GM21723 (cell line): ENCODE results near the gene XRCC4.
A peak's percentile ranks its signal among the peaks of the same experiment; 100 is the strongest.
"Not testable (repeated sequence)": the region's sequence is repeated elsewhere in the genome, so short reads cannot be mapped to it uniquely, and the experiment has no call there.

Experiments
- ATAC-seq: cut with Tn5 transposase; IDR thresholded peaks from one replicate; pipeline ENCODE4 v1.9.1; 2021; ENCODE audit warnings: mild to moderate bottlenecking, moderate library complexity; ENCODE audit not compliant: unreplicated experiment

The XRCC4 gene

GRCh38 chr5:83076742-83077661 lies at the start of gene XRCC4, which contains the start of gene TMEM167A:
Gene XRCC4 (plus strand): TSS chr5:83077547. CDS start chr5:83104920, 27,373 bp downstream.
Gene TMEM167A (minus strand): TSS chr5:83077394. CDS start chr5:83077323, 71 bp downstream.
- peak; percentile 99 for ATAC-seq

GRCh38 chr5:83029912-83030311 lies 47.4 kb upstream of the XRCC4 start:
- no peak for ATAC-seq

DNA sequence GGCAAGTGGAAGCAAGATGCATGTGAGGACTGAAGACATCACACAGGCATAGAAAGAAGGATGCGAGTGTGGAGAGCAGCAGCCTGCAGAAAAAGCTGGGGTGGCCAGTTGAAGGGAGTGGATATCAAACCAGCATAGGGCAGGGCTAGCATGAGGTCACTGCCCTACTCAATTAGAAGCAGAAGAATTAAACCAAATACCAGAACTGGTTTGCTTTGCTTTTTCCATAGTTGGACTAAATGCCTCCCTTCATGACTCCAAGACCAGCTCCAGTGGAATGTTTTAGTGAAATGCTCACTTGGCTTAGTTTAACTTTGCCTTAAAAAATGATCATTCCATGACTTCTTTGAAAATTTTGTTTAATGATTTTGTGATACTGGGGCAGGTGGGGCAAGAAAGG lies 46.0 kb upstream of the XRCC4 start:
- ATAC-seq: no peak

DNA sequence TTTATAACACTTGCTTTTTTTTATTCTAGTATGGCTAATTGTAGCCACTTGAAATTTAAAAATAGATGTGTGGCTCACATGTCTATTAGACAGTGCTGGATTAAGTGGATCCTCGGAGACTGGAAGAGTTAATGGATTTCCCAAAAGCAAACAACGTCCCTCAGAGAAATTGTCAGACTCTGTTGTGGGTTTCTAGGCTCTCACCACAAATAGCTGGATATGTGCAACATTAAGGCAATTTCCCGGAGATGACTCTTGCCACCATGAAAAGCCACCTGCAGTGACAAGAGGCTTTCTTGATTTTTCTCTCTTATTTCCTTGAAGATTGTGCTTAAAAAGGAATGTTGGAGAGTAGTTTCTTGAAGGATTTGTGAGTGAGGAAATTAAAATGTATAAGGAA lies 43.3 kb upstream of the XRCC4 start:
- no peak for ATAC-seq

DNA sequence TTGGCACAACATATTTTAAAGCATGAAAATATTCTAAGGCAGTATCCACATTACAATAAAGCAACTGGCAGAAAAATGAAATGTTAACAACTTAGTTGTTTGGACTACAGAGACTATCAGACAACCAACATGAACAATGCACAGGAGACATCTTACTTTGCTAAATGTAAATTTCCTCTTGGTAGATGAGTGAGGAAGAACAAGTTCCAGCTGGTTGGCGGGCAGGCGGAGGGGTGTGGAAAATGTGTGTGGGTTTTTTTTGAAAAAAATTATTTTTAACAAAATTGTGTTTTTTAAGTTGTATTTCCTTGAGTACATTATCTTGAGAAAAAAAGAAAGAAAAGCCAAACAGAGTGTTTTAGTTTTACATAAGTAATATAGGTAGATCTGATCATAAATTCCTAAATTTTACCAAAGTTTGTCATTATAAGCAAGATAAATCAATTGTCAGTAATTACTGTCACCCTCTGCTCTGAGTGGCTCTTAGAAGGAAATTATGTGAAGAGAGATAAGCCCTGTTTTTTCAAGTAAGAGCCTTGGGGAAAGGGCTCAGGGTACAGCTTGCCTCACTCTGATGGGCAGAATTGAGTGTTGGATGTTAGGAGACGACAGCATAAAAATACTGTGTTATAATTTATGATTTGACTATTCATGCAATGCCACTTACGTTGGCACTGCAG lies 42.7 kb upstream of the XRCC4 start:
- ATAC-seq: no peak

GRCh38 chr5:83035373-83036100 lies 41.8 kb upstream of the XRCC4 start:
- no peak for ATAC-seq

DNA sequence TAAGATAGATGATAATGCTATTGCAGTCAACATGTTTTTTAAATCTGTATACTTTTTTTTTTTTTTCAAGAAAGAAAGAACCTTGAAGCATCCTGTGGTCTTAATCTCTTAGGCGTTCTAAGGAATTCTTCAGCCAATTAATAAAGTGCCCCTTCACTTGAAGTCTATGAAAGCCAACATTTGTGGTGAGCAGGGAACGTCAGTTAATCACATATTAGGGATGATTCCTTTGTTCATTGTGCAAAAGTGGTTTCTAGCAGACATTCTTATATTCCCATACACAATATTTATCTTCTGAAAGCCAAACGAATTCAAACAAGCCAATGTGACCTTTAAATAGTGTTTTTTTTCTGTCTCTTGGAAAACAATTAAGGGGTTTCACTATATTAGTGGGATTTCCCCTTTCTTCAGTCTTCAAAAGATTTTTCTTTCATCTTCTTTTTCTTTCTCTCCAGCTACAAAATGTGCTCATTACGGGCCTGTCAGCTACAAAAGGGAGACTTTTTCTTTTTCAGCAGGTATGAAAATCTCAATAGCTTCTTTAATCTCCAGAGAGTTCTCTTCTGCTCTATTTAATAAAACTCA lies 40.3 kb upstream of the XRCC4 start:
- ATAC-seq: no peak

- ATAC-seq: no peak
These were observed 38.4 kb upstream of the XRCC4 start for GRCh38 chr5:83038924-83039323.

DNA sequence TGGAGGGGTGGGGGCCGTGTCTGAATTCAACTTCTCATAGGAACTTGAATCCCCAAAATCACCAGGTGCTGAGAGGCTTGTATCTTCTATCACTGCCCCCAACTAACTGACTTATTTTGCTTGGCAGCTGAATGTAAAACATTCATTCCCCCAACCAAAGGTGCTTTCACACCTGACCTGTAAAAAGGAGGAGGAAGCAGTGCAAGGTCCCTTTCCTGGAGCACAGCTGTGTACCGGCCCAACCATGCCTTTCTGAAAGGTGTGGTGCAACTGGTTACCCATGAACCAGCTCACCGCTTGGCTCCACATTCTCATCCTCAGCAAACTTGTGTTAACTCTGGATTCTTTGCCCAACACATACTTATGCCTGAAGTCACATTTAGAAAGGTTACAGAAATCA lies 34.8 kb upstream of the XRCC4 start:
- no peak for ATAC-seq

GRCh38 chr5:83044926-83045325 lies 32.4 kb upstream of the XRCC4 start:
- no peak for ATAC-seq

DNA sequence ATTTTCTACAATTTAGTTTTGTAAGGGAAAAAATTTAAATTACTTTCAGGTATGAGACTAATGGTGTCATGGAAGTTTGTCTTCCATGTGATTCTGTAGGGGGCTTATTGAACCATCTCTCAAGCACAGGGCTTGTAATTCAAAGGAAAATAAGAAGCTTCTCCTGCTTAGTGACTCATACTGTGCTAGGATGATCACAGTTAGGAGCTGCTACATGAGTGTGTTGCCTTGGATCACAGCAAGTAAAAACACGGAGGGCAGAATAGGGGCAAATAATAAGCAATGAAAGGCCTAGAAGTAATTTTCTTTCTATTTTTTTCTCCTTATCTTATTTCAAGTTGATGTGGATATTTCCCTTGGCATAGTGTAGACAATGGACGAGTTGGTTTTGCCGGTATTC lies 29.1 kb upstream of the XRCC4 start:
- no peak for ATAC-seq

DNA sequence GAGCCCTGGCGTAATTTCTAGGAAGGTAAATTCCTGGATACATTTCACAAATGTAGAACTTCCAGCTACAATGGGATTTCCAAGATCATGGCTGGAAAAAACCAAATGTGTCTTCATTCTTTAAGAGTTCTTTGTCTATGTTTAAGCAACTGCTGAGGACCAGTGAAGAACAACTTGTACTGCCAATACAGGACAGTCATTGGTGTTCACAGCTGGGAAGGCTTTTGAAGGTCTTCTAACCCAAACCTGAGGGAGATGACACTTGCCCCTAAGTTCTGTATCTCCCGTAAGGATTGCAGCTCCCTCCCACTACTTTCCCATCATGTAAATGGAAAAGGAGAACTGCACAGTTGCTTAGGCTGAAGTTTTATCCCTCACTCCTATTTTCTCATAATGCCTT lies 28.5 kb upstream of the XRCC4 start:
- no peak for ATAC-seq

DNA sequence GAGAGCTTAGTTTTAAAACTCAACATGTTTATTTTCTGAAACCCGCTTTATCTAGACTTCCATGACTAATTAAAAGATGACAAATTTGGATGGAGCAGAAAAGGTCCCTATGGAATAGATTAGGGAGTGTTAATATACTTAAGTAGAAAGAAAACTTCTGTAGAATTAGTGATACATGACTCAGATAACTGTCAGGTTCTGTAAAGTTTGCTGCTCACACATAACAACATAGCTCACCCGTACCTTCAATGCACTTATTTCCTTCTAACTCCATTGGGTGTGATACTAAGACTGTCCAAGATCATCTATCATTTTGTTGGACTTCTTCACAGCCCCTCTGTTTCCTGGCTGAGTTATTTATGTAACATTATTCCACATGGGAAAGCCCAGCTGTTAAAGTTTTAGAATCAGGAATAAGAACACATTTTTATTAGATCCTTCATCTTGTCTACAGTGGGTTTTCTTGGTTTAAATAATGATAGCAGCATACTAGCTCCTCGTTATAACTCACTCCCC lies 27.9 kb upstream of the XRCC4 start:
- ATAC-seq: no peak

- no peak for ATAC-seq
These were observed 26.5 kb upstream of the XRCC4 start for GRCh38 chr5:83050723-83051340.

DNA sequence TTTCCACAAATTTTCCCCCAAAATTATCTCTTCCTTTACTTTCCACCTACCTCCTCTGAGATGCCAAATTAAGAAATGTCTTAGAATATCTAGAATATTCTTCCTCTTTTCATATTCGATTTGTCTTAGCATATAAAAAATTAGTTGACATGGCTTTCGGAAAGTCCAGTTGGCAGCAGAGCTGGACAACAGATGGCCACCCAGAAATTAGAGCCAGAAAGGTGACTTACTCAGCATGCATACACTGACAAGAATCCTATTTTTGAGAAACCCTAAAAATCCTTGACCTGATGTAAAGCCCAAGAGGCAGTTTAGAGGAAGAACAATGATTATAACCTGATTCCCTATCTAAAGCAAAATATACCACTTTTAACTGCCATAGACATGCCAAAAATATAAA lies 22.2 kb upstream of the XRCC4 start:
- ATAC-seq: no peak

GRCh38 chr5:83058726-83059125 lies 18.6 kb upstream of the XRCC4 start:
- no peak for ATAC-seq

GRCh38 chr5:83059341-83059740 lies 18.0 kb upstream of the XRCC4 start:
- ATAC-seq: no peak

GRCh38 chr5:83066548-83067110 lies 10.7 kb upstream of the XRCC4 start:
- no peak for ATAC-seq

GRCh38 chr5:83067377-83067776 lies 10.0 kb upstream of the XRCC4 start:
- ATAC-seq: not testable (repeated sequence)
